HL-60 (cell line): ENCODE results near the gene SPDYE1.

ENCODE experiments used
- DNase-seq, 2 experiments: peaks; one replicate each; pipeline ENCODE4 v3.0.0-alpha.2; 2010 to 2020; ENCODE audit warnings: low read depth in 1 of 2, low spot score in 1 of 2
- H3K27ac ChIP-seq: fragments of 250-450 bp; sonication (Bioruptor Pico); replicated peaks from 2 replicates; pipeline ENCODE4 v1.5.1; 2020; ENCODE audit warnings: mild to moderate bottlenecking, moderate library complexity
- H3K27me3 ChIP-seq: fragments of 250-450 bp; sonication (Bioruptor Pico); 2 replicates; pipeline ENCODE4 v1.5.1; 2021; ENCODE audit warnings: mild to moderate bottlenecking, moderate library complexity; ENCODE audit not compliant: insufficient read depth, poor library complexity, severe bottlenecking
- H3K4me3 ChIP-seq: replicated peaks from 2 replicates; pipeline ENCODE4 v1.5.1; 2011; ENCODE audit warnings: mild to moderate bottlenecking, control low read depth, low read length; ENCODE audit not compliant: insufficient read depth
- CTCF ChIP-seq: IDR thresholded peaks from one replicate; pipeline ENCODE4 v1.5.1; 2011; ENCODE audit warnings: low read length, control low read depth, inconsistent platforms; ENCODE audit not compliant: insufficient read depth
- GABPA ChIP-seq: IDR thresholded peaks from 2 replicates; pipeline ENCODE4 v1.6.1; 2012; ENCODE audit warnings: low read depth
- POLR2AphosphoS5 ChIP-seq: IDR thresholded peaks from 2 replicates; pipeline ENCODE4 v1.6.1; 2012; ENCODE audit warnings: low read depth
- REST ChIP-seq: IDR thresholded peaks from 2 replicates; pipeline ENCODE4 v1.6.1; 2012; ENCODE audit warnings: low read depth; ENCODE audit not compliant: insufficient replicate concordance
- SPI1 ChIP-seq: IDR thresholded peaks from 2 replicates; pipeline ENCODE4 v1.6.1; 2012; ENCODE audit warnings: low read depth, mild to moderate bottlenecking, borderline replicate concordance

Gene SPDYE1

GRCh38 chr7:44051611-44052220, 54.0 kb downstream of the SPDYE1 start:
- Histone ChIP-seq H3K4me3 (no peak overlapping the region), H3K27ac (no peak overlapping the region)

GRCh38 chr7:44052771-44053365, 55.2 kb downstream of the SPDYE1 start:
- Histone ChIP-seq H3K4me3 (no peak overlapping the region), H3K27me3 (no peaks in the 10 kb centered on the region), H3K27ac (no peak overlapping the region)
- no peak for DNase-seq
- TF ChIP-seq REST (peak; percentile 40), POLR2AphosphoS5 (no peak), GABPA (no peak)

More at GRCh38 chr7:44051611-44052220, 54.0 kb downstream of the SPDYE1 start:
- DNase-seq, result no peak
- TF ChIP-seq CTCF (no peak), GABPA (no peak), REST (no peak), POLR2AphosphoS5 (no peak), SPI1 (no peak)
- no peaks in the 10 kb centered on the region for H3K27me3 ChIP-seq

- no peaks in the 10 kb centered on the region for H3K27me3 ChIP-seq
- TF ChIP-seq REST (no peak), GABPA (no peak), SPI1 (no peak), CTCF (no peak), POLR2AphosphoS5 (no peak)
Observed at GRCh38 chr7:44056681-44057080, 59.0 kb downstream of the SPDYE1 start.

More at GRCh38 chr7:44056681-44057080, 59.0 kb downstream of the SPDYE1 start:
- no peak overlapping the region for H3K4me3 ChIP-seq
- no peak overlapping the region for H3K27ac ChIP-seq
- no peak for DNase-seq
